DND-41 (cell line): ENCODE results near the gene TMEM266.

ENCODE experiments used
- ATAC-seq: fragments of 200-7000 bp; cut with Tn5 transposase; 3 replicates; pipeline ENCODE4 v1.9.1; 2021; ENCODE audit warnings: low read depth; ENCODE audit not compliant: insufficient read depth
- DNase-seq: peaks from one replicate; pipeline ENCODE4 v3.0.0-alpha.2; 2020
- H2AFZ ChIP-seq: 2 replicates; pipeline ENCODE4 v1.6.0; 2012; ENCODE audit warnings: low read depth, low read length
- H3K27ac ChIP-seq: 2 replicates; pipeline ENCODE4 v1.5.1; 2012; ENCODE audit warnings: low read length, inconsistent platforms
- H3K27me3 ChIP-seq: fragments of 200-600 bp; sonication (generic); 2 replicates; pipeline ENCODE4 v1.6.0; 2012; ENCODE audit warnings: low read length, mild to moderate bottlenecking, inconsistent platforms; ENCODE audit not compliant: insufficient read depth, poor library complexity
- H3K36me3 ChIP-seq: 2 replicates; pipeline ENCODE4 v1.5.1; 2012; ENCODE audit warnings: low read length, inconsistent platforms; ENCODE audit not compliant: insufficient read depth
- H3K4me1 ChIP-seq: 2 replicates; pipeline ENCODE4 v1.5.1; 2012; ENCODE audit warnings: mild to moderate bottlenecking, low read length; ENCODE audit not compliant: insufficient read depth
- H3K4me2 ChIP-seq: 2 replicates; pipeline ENCODE4 v1.6.0; 2012; ENCODE audit warnings: mild to moderate bottlenecking, moderate library complexity, low read length, inconsistent platforms; ENCODE audit not compliant: insufficient read depth
- H3K4me3 ChIP-seq, 2 experiments: fragments of 200-600 bp in 1 of 2; shearing (Covaris generic) in 1 of 2; 2 replicates each; pipeline ENCODE4 v1.5.1; 2012 to 2016; ENCODE audit warnings: inconsistent platforms in 2 of 2, low read length in 2 of 2, mild to moderate bottlenecking in 2 of 2, low read depth in 1 of 2, moderate library complexity in 1 of 2
- H3K79me2 ChIP-seq: 2 replicates; pipeline ENCODE4 v1.6.0; 2012; ENCODE audit warnings: low read length, inconsistent platforms; ENCODE audit not compliant: insufficient read depth
- H3K9ac ChIP-seq: 2 replicates; pipeline ENCODE4 v1.6.0; 2012; ENCODE audit warnings: low read depth, mild to moderate bottlenecking, inconsistent platforms, low read length, moderate library complexity
- H3K9me3 ChIP-seq: 2 replicates; pipeline ENCODE4 v1.5.1; 2012; ENCODE audit warnings: low read length, moderate library complexity, mild to moderate bottlenecking, inconsistent platforms; ENCODE audit not compliant: insufficient read depth, severe bottlenecking
- H4K20me1 ChIP-seq: 2 replicates; pipeline ENCODE4 v1.6.0; 2012; ENCODE audit warnings: low read length; ENCODE audit not compliant: insufficient read depth
- CTCF ChIP-seq: IDR thresholded peaks from 2 replicates; pipeline ENCODE4 v1.5.1; 2012; ENCODE audit warnings: borderline replicate concordance, low read length, moderate library complexity, mild to moderate bottlenecking; ENCODE audit not compliant: poor library complexity, severe bottlenecking; ENCODE audit errors: extremely low read depth
- EZH2 ChIP-seq: IDR thresholded peaks from 3 replicates; pipeline ENCODE4 v1.6.1; 2012; ENCODE audit warnings: borderline replicate concordance, low read depth, mild to moderate bottlenecking, moderate library complexity, low read length, inconsistent platforms; ENCODE audit not compliant: severe bottlenecking

TMEM266 gene

GRCh38 chr15:76197703-76198455 lies 138.1 kb downstream of the TMEM266 start:
- no peak overlapping the region for H3K4me3 ChIP-seq
- H3K4me2 ChIP-seq: no peak overlapping the region
- H3K9ac ChIP-seq: no peak overlapping the region
- no peaks in the 10 kb centered on the region for H3K9me3 ChIP-seq
- H3K36me3 ChIP-seq: no peaks in the 10 kb centered on the region
- no peak for ATAC-seq
- DNase-seq: no peak
- TF ChIP-seq EZH2 (no peak), CTCF (no peak)
- H3K27ac ChIP-seq: no peak overlapping the region
- H3K27me3 ChIP-seq: no peaks in the 10 kb centered on the region
- no peaks in the 10 kb centered on the region for H4K20me1 ChIP-seq
- no peaks in the 10 kb centered on the region for H3K4me1 ChIP-seq
- H2AFZ ChIP-seq: no peak overlapping the region
- H3K79me2 ChIP-seq: no peaks in the 10 kb centered on the region

GRCh38 chr15:76198456-76199105 lies 138.8 kb downstream of the TMEM266 start:
- Histone ChIP-seq H3K9me3 (no peaks in the 10 kb centered on the region), H3K4me2 (no peak overlapping the region), H3K4me1 (no peaks in the 10 kb centered on the region), H4K20me1 (no peaks in the 10 kb centered on the region), H3K36me3 (no peaks in the 10 kb centered on the region), H3K79me2 (no peaks in the 10 kb centered on the region), H3K27me3 (no peaks in the 10 kb centered on the region), H2AFZ (no peak overlapping the region), H3K9ac (no peak overlapping the region), H3K4me3 (no peak overlapping the region), H3K27ac (no peak overlapping the region)
- DNase-seq: no peak
- no peak for TF ChIP-seq EZH2
- TF ChIP-seq CTCF: no peak
- ATAC-seq: no peak

GRCh38 chr15:76199106-76200082 lies 139.6 kb downstream of the TMEM266 start:
- Histone ChIP-seq H3K4me1 (no peaks in the 10 kb centered on the region), H3K27ac (no peak overlapping the region), H3K9me3 (no peaks in the 10 kb centered on the region), H4K20me1 (no peaks in the 10 kb centered on the region), H2AFZ (no peak overlapping the region), H3K36me3 (no peaks in the 10 kb centered on the region), H3K4me2 (no peak overlapping the region), H3K4me3 (no peak overlapping the region), H3K9ac (no peak overlapping the region), H3K27me3 (no peaks in the 10 kb centered on the region), H3K79me2 (no peaks in the 10 kb centered on the region)
- DNase-seq (no peak), ATAC-seq (no peak)
- TF ChIP-seq CTCF (no peak), EZH2 (no peak)
